ENCODE data around the gene MAPK9.
"Not testable (repeated sequence)": the region's sequence is repeated elsewhere in the genome, so short reads cannot be mapped to it uniquely, and the experiment has no call there.

The MAPK9 gene

GRCh38 chr5:180212363-180213255 is 79.3 kb downstream of the MAPK9 start:
- no peak overlapping the region for H3K27ac ChIP-seq (ENCODE audit: low read depth, low read length)
- peaks cover 31% of the 10 kb centered on the region for H3K27me3 ChIP-seq (ENCODE audit: control insufficient read depth, insufficient read depth, low read length)
- no peak overlapping the region for H3K9ac ChIP-seq (ENCODE audit: low read length)
- no peak overlapping the region for H3K4me3 ChIP-seq (ENCODE audit: low read depth, low read length)
- H3K4me1 ChIP-seq (ENCODE audit: control insufficient read depth, insufficient read depth, low read length), result peaks cover 7% of the 10 kb centered on the region
- no peaks in the 10 kb centered on the region for H3K9me3 ChIP-seq (ENCODE audit: control insufficient read depth, insufficient read depth, low read depth, low read length)
- no peaks in the 10 kb centered on the region for H3K36me3 ChIP-seq (ENCODE audit: control insufficient read depth, insufficient read depth, low read length)

- H3K4me1 ChIP-seq (ENCODE audit: control insufficient read depth, insufficient read depth, low read length), result peaks cover 7% of the 10 kb centered on the region
- H3K4me3 ChIP-seq (ENCODE audit: low read depth, low read length), result no peak overlapping the region
- no peak overlapping the region for H3K9ac ChIP-seq (ENCODE audit: low read length)
- H3K27me3 ChIP-seq (ENCODE audit: control insufficient read depth, insufficient read depth, low read length), result peaks cover 40% of the 10 kb centered on the region
- H3K36me3 ChIP-seq (ENCODE audit: control insufficient read depth, insufficient read depth, low read length), result no peaks in the 10 kb centered on the region
- no peaks in the 10 kb centered on the region for H3K9me3 ChIP-seq (ENCODE audit: control insufficient read depth, insufficient read depth, low read depth, low read length)
- H3K27ac ChIP-seq (ENCODE audit: low read depth, low read length), result no peak overlapping the region
These were observed 80.2 kb downstream of the MAPK9 start for GRCh38 chr5:180211761-180212035.

GRCh38 chr5:180210961-180211760 is 80.7 kb downstream of the MAPK9 start:
- H3K4me1 ChIP-seq (ENCODE audit: control insufficient read depth, insufficient read depth, low read length), result peaks cover 7% of the 10 kb centered on the region
- no peaks in the 10 kb centered on the region for H3K36me3 ChIP-seq (ENCODE audit: control insufficient read depth, insufficient read depth, low read length)
- H3K9ac ChIP-seq (ENCODE audit: low read length), result no peak overlapping the region
- H3K27ac ChIP-seq (ENCODE audit: low read depth, low read length), result no peak overlapping the region
- no peak overlapping the region for H3K4me3 ChIP-seq (ENCODE audit: low read depth, low read length)
- peaks cover 43% of the 10 kb centered on the region for H3K27me3 ChIP-seq (ENCODE audit: control insufficient read depth, insufficient read depth, low read length)
- no peaks in the 10 kb centered on the region for H3K9me3 ChIP-seq (ENCODE audit: control insufficient read depth, insufficient read depth, low read depth, low read length)

GRCh38 chr5:180210077-180210476 is 81.8 kb downstream of the MAPK9 start:
- H3K36me3 ChIP-seq (ENCODE audit: control insufficient read depth, insufficient read depth, low read length); H3K9me3 ChIP-seq (ENCODE audit: control insufficient read depth, insufficient read depth, low read depth, low read length); H3K4me3 ChIP-seq (ENCODE audit: low read depth, low read length); H3K9ac ChIP-seq (ENCODE audit: low read length); H3K4me1 ChIP-seq (ENCODE audit: control insufficient read depth, insufficient read depth, low read length); H3K27ac ChIP-seq (ENCODE audit: low read depth, low read length): not testable (repeated sequence)
- peaks cover 43% of the 10 kb centered on the region for H3K27me3 ChIP-seq (ENCODE audit: control insufficient read depth, insufficient read depth, low read length)

- Histone ChIP-seq H3K27me3 (ENCODE audit: control insufficient read depth, insufficient read depth, low read length) (peaks cover 43% of the 10 kb centered on the region), H3K27ac (ENCODE audit: low read depth, low read length) (no peak within 1 kb of the TSS), H3K4me3 (ENCODE audit: low read depth, low read length) (peak within 1 kb of the TSS; percentile 55), H3K36me3 (ENCODE audit: control insufficient read depth, insufficient read depth, low read length) (no peaks in the 10 kb centered on the region), H3K9ac (ENCODE audit: low read length) (no peak within 1 kb of the TSS), H3K9me3 (ENCODE audit: control insufficient read depth, insufficient read depth, low read depth, low read length) (no peaks in the 10 kb centered on the region), H3K4me1 (ENCODE audit: control insufficient read depth, insufficient read depth, low read length) (peaks cover 7% of the 10 kb centered on the region)
These were observed 82.7 kb downstream of the MAPK9 start, which contains the start of gene RASGEF1C for GRCh38 chr5:180209137-180209581. TSS of gene RASGEF1C (minus strand) at chr5:180209211. CDS start at chr5:180138052, 71,159 bp downstream.

GRCh38 chr5:180208435-180209081 is 83.3 kb downstream of the MAPK9 start:
- H3K27ac ChIP-seq (ENCODE audit: low read depth, low read length), result no peak overlapping the region
- H3K9me3 ChIP-seq (ENCODE audit: control insufficient read depth, insufficient read depth, low read depth, low read length), result no peaks in the 10 kb centered on the region
- H3K27me3 ChIP-seq (ENCODE audit: control insufficient read depth, insufficient read depth, low read length), result peaks cover 43% of the 10 kb centered on the region
- H3K36me3 ChIP-seq (ENCODE audit: control insufficient read depth, insufficient read depth, low read length), result no peaks in the 10 kb centered on the region
- H3K4me1 ChIP-seq (ENCODE audit: control insufficient read depth, insufficient read depth, low read length), result peaks cover 7% of the 10 kb centered on the region
- H3K4me3 ChIP-seq (ENCODE audit: low read depth, low read length), result peak overlapping the region; percentile 50
- no peak overlapping the region for H3K9ac ChIP-seq (ENCODE audit: low read length)

GRCh38 chr5:180208038-180208434 is 83.8 kb downstream of the MAPK9 start:
- Histone ChIP-seq H3K9ac (ENCODE audit: low read length) (no peak overlapping the region), H3K4me3 (ENCODE audit: low read depth, low read length) (peak overlapping the region; percentile 50), H3K27me3 (ENCODE audit: control insufficient read depth, insufficient read depth, low read length) (peaks cover 43% of the 10 kb centered on the region), H3K27ac (ENCODE audit: low read depth, low read length) (no peak overlapping the region), H3K4me1 (ENCODE audit: control insufficient read depth, insufficient read depth, low read length) (peaks cover 7% of the 10 kb centered on the region), H3K36me3 (ENCODE audit: control insufficient read depth, insufficient read depth, low read length) (no peaks in the 10 kb centered on the region), H3K9me3 (ENCODE audit: control insufficient read depth, insufficient read depth, low read depth, low read length) (no peaks in the 10 kb centered on the region)

- Histone ChIP-seq H3K36me3 (ENCODE audit: control insufficient read depth, insufficient read depth, low read length) (no peaks in the 10 kb centered on the region), H3K27ac (ENCODE audit: low read depth, low read length) (no peak overlapping the region), H3K27me3 (ENCODE audit: control insufficient read depth, insufficient read depth, low read length) (peaks cover 43% of the 10 kb centered on the region), H3K4me3 (ENCODE audit: low read depth, low read length) (peak overlapping the region; percentile 50), H3K4me1 (ENCODE audit: control insufficient read depth, insufficient read depth, low read length) (peaks cover 7% of the 10 kb centered on the region), H3K9ac (ENCODE audit: low read length) (no peak overlapping the region), H3K9me3 (ENCODE audit: control insufficient read depth, insufficient read depth, low read depth, low read length) (no peaks in the 10 kb centered on the region)
These were observed 84.3 kb downstream of the MAPK9 start for GRCh38 chr5:180207593-180207992.

- H3K36me3 ChIP-seq (ENCODE audit: control insufficient read depth, insufficient read depth, low read length), result no peaks in the 10 kb centered on the region
- no peak overlapping the region for H3K27ac ChIP-seq (ENCODE audit: low read depth, low read length)
- peaks cover 43% of the 10 kb centered on the region for H3K27me3 ChIP-seq (ENCODE audit: control insufficient read depth, insufficient read depth, low read length)
- no peak overlapping the region; the same call in 1 of the 2 replicates for H3K4me3 ChIP-seq (ENCODE audit: low read depth, low read length)
- peaks cover 7% of the 10 kb centered on the region for H3K4me1 ChIP-seq (ENCODE audit: control insufficient read depth, insufficient read depth, low read length)
- no peaks in the 10 kb centered on the region for H3K9me3 ChIP-seq (ENCODE audit: control insufficient read depth, insufficient read depth, low read depth, low read length)
- H3K9ac ChIP-seq (ENCODE audit: low read length), result no peak overlapping the region
These were observed 84.9 kb downstream of the MAPK9 start for GRCh38 chr5:180206993-180207392.

- no peaks in the 10 kb centered on the region for H3K36me3 ChIP-seq (ENCODE audit: control insufficient read depth, insufficient read depth, low read length)
- H3K9ac ChIP-seq (ENCODE audit: low read length), result no peak overlapping the region
- H3K9me3 ChIP-seq (ENCODE audit: control insufficient read depth, insufficient read depth, low read depth, low read length), result no peaks in the 10 kb centered on the region
- no peak overlapping the region for H3K27ac ChIP-seq (ENCODE audit: low read depth, low read length)
- H3K4me3 ChIP-seq (ENCODE audit: low read depth, low read length), result no peak overlapping the region
- peaks cover 7% of the 10 kb centered on the region for H3K4me1 ChIP-seq (ENCODE audit: control insufficient read depth, insufficient read depth, low read length)
- peaks cover 39% of the 10 kb centered on the region for H3K27me3 ChIP-seq (ENCODE audit: control insufficient read depth, insufficient read depth, low read length)
These were observed 86.0 kb downstream of the MAPK9 start for GRCh38 chr5:180205916-180206315.
